ENCODE data around the gene ANKMY1. TPM values are rescaled to one million over a fixed set of nuclear protein-coding genes. Genes with fewer than 3 reads are reported as not detected.
A peak's percentile ranks its signal among the peaks of the same experiment; 100 is the strongest.

ANKMY1 gene
- total RNA-seq, 1 experiment from 2014 or later, result 28.3 TPM

- Histone ChIP-seq H3K9me3 (ENCODE audit: control insufficient read depth in 1 of 2, insufficient read depth in 1 of 2, low read depth in 1 of 2, low read length in 2 of 2) (no peaks in the 10 kb centered on the region), H3K9ac (ENCODE audit: low read length) (peak overlapping the region; percentile 87), H3K4me2 (ENCODE audit: low read length) (peak overlapping the region; percentile 86), H3K27me3 (ENCODE audit: insufficient read depth, low read length) (no peaks in the 10 kb centered on the region), H3K27ac (ENCODE audit: low read depth, low read length) (peak overlapping the region; percentile 100), H3K79me2 (ENCODE audit: insufficient read depth, low read length) (peaks cover 39% of the 10 kb centered on the region), H2AFZ (ENCODE audit: low read depth, low read length, poor library complexity, severe bottlenecking) (no peak overlapping the region), H3K36me3 (ENCODE audit: control insufficient read depth in 1 of 2, insufficient read depth in 2 of 2, low read length in 2 of 2) (peaks cover 0 to 7% of the 10 kb centered on the region in 2 experiments; a peak in 1 of 4 replicates), H3K4me1 (ENCODE audit: control insufficient read depth in 1 of 2, insufficient read depth in 2 of 2, low read length in 2 of 2) (peaks cover 51 to 73% of the 10 kb centered on the region in 2 experiments), H4K20me1 (ENCODE audit: insufficient read depth) (no peaks in the 10 kb centered on the region), H3K9me2 (ENCODE audit: insufficient read depth) (no peaks in the 10 kb centered on the region), H3K4me3 (replicated peaks in 1 of 2; ENCODE audit: low read depth in 1 of 2, low read length in 2 of 2) (peak overlapping the region; percentile 64 to 85)
- POLR2A ChIA-PET, result interaction anchor here (0.9 to 2.0 kb wide), 5 partner anchors 10 to 132 kb away, joined by 3 to 23 read pairs (median 4); partner anchors contain the start of gene CAPN10
- ATAC-seq (peak; percentile 71), DNase-seq (ENCODE audit: low read depth, low spot score) (peak; percentile 81)
- TF ChIP-seq POLR2AphosphoS5 (IDR thresholded peaks at IDR 0.05; ENCODE audit: low read depth, low read length), result peak; percentile 98
- TF ChIP-seq, protein P1, sequence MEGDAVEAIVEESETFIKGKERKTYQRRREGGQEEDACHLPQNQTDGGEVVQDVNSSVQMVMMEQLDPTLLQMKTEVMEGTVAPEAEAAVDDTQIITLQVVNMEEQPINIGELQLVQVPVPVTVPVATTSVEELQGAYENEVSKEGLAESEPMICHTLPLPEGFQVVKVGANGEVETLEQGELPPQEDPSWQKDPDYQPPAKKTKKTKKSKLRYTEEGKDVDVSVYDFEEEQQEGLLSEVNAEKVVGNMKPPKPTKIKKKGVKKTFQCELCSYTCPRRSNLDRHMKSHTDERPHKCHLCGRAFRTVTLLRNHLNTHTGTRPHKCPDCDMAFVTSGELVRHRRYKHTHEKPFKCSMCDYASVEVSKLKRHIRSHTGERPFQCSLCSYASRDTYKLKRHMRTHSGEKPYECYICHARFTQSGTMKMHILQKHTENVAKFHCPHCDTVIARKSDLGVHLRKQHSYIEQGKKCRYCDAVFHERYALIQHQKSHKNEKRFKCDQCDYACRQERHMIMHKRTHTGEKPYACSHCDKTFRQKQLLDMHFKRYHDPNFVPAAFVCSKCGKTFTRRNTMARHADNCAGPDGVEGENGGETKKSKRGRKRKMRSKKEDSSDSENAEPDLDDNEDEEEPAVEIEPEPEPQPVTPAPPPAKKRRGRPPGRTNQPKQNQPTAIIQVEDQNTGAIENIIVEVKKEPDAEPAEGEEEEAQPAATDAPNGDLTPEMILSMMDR (IDR thresholded peaks at IDR 0.05 in 2 of 3, conservative IDR thresholded peaks at IDR 0.05 in 1 of 3; ENCODE audit: borderline replicate concordance in 1 of 3, insufficient read depth in 1 of 3, low read depth in 2 of 3, low read length in 2 of 3), result peak in 2 of 3 experiments; percentile 68 to 78; a peak in 4 of 6 replicates
- no peak for TF ChIP-seq CEBPB (IDR thresholded peaks at IDR 0.05; ENCODE audit: low read depth)
- TF ChIP-seq YY1 (IDR thresholded peaks at IDR 0.05; ENCODE audit: extremely low read depth, insufficient replicate concordance, low read depth, low read length), result peak; percentile 2
- BruUV-seq (replicated peaks), result no TSS peak
- RAD21 ChIA-PET (ENCODE audit: low non-redundant PET in 1 of 2, low total read pairs in 2 of 2, uncharacterized antibody in 2 of 2, unreplicated experiment in 2 of 2), result interaction anchor here (1.0 to 2.0 kb wide), 5 partner anchors 10 to 52 kb away, joined by 3 to 6 read pairs (median 5); partner anchors contain the start of gene CAPN10 (in 1 of the 2)
- intact Hi-C loops (cut with micrococcal nuclease), result loop anchor here (1.0 to 10.0 kb wide), 3 partner anchors 13 to 332 kb away; no protein-coding TSS in a partner anchor
- CTCF ChIA-PET, result interaction anchor here (0.8 to 3.4 kb wide), 9 partner anchors 10 to 993 kb away, joined by 3 to 48 read pairs (median 6); partner anchors contain the start of gene CAPN10
Observed at GRCh38 chr2:240566203-240567136, 8.7 kb upstream of the ANKMY1 start.

All from HCT116 (cell line).